Osteoblast (primary cell): ENCODE data around the gene GRK3. TPM values are rescaled to one million over a fixed set of nuclear protein-coding genes. Genes with fewer than 3 reads are reported as not detected.
"Not testable (repeated sequence)": the region's sequence is repeated elsewhere in the genome, so short reads cannot be mapped to it uniquely, and the experiment has no call there.

Source experiments
- DNase-seq: peaks from one replicate; pipeline ENCODE4 v3.0.0; 2011; ENCODE audit warnings: low spot score, mixed read lengths; ENCODE audit not compliant: insufficient read length; ENCODE audit errors: missing footprints
- H2AFZ ChIP-seq: 2 replicates; pipeline ENCODE4 v1.6.0; 2011; ENCODE audit warnings: mild to moderate bottlenecking, low read length
- H3K27ac ChIP-seq: 2 replicates; pipeline ENCODE4 v1.5.1; 2011; ENCODE audit warnings: mild to moderate bottlenecking, low read depth, low read length, moderate library complexity
- H3K27me3 ChIP-seq: 2 replicates; pipeline ENCODE4 v1.6.0; 2012; ENCODE audit warnings: mild to moderate bottlenecking, control low read depth, inconsistent platforms, low read length, moderate library complexity; ENCODE audit not compliant: insufficient read depth
- H3K36me3 ChIP-seq: 2 replicates; pipeline ENCODE4 v1.5.1; 2011; ENCODE audit warnings: mild to moderate bottlenecking, low read length, control low read depth, moderate library complexity; ENCODE audit not compliant: insufficient read depth
- H3K4me1 ChIP-seq: 2 replicates; pipeline ENCODE4 v1.5.1; 2011; ENCODE audit warnings: mild to moderate bottlenecking, low read length, control low read depth, moderate library complexity; ENCODE audit not compliant: insufficient read depth
- H3K4me2 ChIP-seq: 2 replicates; pipeline ENCODE4 v1.6.0; 2011; ENCODE audit warnings: mild to moderate bottlenecking, low read length; ENCODE audit not compliant: insufficient read depth
- H3K4me3 ChIP-seq: fragments of 200-600 bp; sonication (generic); 3 replicates; pipeline ENCODE4 v1.5.1; 2012; ENCODE audit warnings: mild to moderate bottlenecking, low read length, inconsistent platforms; ENCODE audit not compliant: insufficient read depth
- H3K79me2 ChIP-seq: 2 replicates; pipeline ENCODE4 v1.6.0; 2012; ENCODE audit warnings: mild to moderate bottlenecking, low read length, control low read depth, inconsistent platforms; ENCODE audit not compliant: insufficient read depth
- H3K9me3 ChIP-seq: 2 replicates; pipeline ENCODE4 v1.5.1; 2011; ENCODE audit warnings: low read depth, low read length, control low read depth
- H4K20me1 ChIP-seq: 2 replicates; pipeline ENCODE4 v1.6.0; 2012; ENCODE audit warnings: mild to moderate bottlenecking, low read length, control low read depth; ENCODE audit not compliant: insufficient read depth
- total RNA-seq: library from RNA; depleted of rRNA; stranded (reverse); fragments of >200 nt; gene quantifications from 2 replicates; pipeline ENCODE4 v1.2.3, GENCODE V29; 2012
- TF ChIP-seq, protein P1 (sequence below): IDR thresholded peaks from 2 replicates; pipeline ENCODE4 v1.5.1; 2011; ENCODE audit warnings: mild to moderate bottlenecking, low read depth, low read length, moderate library complexity; ENCODE audit errors: extremely low read depth

GRK3 gene
- total RNA-seq, 1 donor: 1.8 TPM

DNA sequence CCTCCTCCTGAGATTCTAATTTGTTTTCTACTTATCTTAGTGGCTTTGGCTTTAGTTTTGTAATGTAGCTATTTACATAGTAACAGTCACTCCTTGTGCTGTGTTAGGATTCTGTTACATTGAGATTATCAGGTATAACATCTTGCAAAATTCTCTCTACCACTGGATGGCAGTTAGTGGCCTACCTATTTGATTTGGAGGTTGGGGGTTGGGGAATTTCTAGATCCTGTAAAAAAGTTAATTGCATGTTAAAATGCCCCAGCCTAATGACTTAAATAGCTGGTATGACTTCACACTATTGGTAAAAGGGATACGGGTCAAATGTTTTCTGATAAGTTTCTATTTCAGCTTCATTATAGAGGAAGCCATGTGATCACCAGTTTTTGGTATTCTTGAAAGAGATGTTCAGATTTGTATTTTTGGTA is 2.8 kb downstream of the GRK3 start:
- Histone ChIP-seq H4K20me1 (peaks cover 6% of the 10 kb centered on the region), H3K36me3 (no peaks in the 10 kb centered on the region), H3K27ac (no peak overlapping the region), H3K27me3 (peaks cover 12% of the 10 kb centered on the region), H3K9me3 (no peaks in the 10 kb centered on the region), H3K4me1 (peaks cover 10% of the 10 kb centered on the region), H3K4me2 (no peak overlapping the region), H3K79me2 (no peaks in the 10 kb centered on the region), H2AFZ (no peak overlapping the region), H3K4me3 (no peak overlapping the region)
- TF ChIP-seq, protein P1, sequence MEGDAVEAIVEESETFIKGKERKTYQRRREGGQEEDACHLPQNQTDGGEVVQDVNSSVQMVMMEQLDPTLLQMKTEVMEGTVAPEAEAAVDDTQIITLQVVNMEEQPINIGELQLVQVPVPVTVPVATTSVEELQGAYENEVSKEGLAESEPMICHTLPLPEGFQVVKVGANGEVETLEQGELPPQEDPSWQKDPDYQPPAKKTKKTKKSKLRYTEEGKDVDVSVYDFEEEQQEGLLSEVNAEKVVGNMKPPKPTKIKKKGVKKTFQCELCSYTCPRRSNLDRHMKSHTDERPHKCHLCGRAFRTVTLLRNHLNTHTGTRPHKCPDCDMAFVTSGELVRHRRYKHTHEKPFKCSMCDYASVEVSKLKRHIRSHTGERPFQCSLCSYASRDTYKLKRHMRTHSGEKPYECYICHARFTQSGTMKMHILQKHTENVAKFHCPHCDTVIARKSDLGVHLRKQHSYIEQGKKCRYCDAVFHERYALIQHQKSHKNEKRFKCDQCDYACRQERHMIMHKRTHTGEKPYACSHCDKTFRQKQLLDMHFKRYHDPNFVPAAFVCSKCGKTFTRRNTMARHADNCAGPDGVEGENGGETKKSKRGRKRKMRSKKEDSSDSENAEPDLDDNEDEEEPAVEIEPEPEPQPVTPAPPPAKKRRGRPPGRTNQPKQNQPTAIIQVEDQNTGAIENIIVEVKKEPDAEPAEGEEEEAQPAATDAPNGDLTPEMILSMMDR: no peak
- DNase-seq: no peak

DNA sequence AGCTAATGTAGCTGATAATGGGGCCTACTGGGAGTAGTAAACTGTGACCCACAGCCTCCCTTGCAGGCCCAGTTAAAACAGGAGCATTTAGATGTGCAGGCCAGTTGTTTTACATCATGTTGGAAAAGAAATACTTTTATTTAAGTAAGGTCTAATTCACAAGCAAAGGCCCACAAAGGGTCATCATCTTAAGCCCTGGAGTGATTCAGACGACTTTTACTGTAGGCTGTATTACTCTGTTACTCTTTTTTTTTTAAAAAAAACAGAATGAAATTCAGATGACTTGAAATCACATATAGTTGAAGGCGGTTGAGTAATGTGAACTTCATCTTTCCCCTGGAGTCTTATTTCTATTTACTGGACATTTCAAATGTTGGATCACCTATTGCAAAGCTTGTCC is 3.6 kb downstream of the GRK3 start:
- H3K4me1 ChIP-seq, DNase-seq, H3K79me2 ChIP-seq, H3K9me3 ChIP-seq, H4K20me1 ChIP-seq, H3K4me3 ChIP-seq, H3K27ac ChIP-seq, H3K36me3 ChIP-seq, H2AFZ ChIP-seq, H3K4me2 ChIP-seq: not testable (repeated sequence)
- peaks cover 12% of the 10 kb centered on the region for H3K27me3 ChIP-seq

DNA sequence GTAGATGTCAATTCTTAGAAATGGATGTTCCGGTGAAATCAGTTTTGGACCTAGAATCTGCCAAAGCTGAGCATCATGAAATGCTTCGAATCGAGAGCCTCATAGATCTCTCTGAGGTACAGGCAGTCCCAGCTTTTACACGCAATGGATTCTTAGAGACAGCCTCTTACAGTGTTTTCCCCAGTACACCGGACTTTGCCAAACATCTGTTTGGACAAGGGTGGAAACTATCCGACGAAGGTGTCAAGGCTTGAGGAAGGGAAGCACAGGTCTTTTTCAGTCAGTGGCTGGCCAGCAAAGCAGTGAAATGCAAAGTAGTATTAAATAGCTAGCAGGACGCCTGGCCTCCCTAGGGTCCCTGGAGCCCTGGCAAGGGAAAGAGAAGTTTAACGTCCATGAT is 4.9 kb downstream of the GRK3 start:
- H2AFZ ChIP-seq: no peak overlapping the region
- peaks cover 3% of the 10 kb centered on the region for H3K4me1 ChIP-seq
- H3K4me3 ChIP-seq: no peak overlapping the region
- H3K27me3 ChIP-seq: peaks cover 7% of the 10 kb centered on the region
- H3K79me2 ChIP-seq: no peaks in the 10 kb centered on the region
- H3K27ac ChIP-seq: no peak overlapping the region
- no peaks in the 10 kb centered on the region for H3K9me3 ChIP-seq
- no peak for DNase-seq
- TF ChIP-seq, protein P1: no peak
- H3K36me3 ChIP-seq: no peaks in the 10 kb centered on the region
- peaks cover 6% of the 10 kb centered on the region for H4K20me1 ChIP-seq
- no peak overlapping the region for H3K4me2 ChIP-seq

DNA sequence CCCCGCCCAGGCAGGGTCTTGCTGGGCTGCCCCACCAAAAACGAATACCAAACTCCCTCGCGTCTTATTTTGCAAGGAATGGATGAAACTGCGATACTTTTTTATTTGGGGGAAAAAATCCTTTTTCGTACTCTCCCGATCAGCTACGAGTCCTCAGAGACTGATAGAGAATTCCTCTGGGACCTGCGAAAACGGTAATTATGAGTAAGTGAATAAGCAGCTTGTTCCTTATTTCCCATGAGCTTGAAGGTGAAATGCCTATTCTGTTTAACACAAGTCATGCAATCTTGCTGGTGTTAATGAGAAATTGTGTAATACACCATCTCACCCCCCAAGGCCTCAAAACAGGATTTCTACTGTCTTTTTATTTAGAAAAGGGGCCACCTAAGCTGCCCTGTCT is 5.5 kb downstream of the GRK3 start:
- no peak overlapping the region for H2AFZ ChIP-seq
- no peak overlapping the region for H3K27ac ChIP-seq
- H4K20me1 ChIP-seq: peaks cover 6% of the 10 kb centered on the region
- no peak for DNase-seq
- H3K79me2 ChIP-seq: no peaks in the 10 kb centered on the region
- H3K4me2 ChIP-seq: no peak overlapping the region
- TF ChIP-seq, protein P1: no peak
- H3K4me1 ChIP-seq: peaks cover 3% of the 10 kb centered on the region
- H3K36me3 ChIP-seq: no peaks in the 10 kb centered on the region
- H3K9me3 ChIP-seq: no peaks in the 10 kb centered on the region
- no peak overlapping the region for H3K4me3 ChIP-seq
- H3K27me3 ChIP-seq: peaks cover 7% of the 10 kb centered on the region
